HEK293 (cell line): ENCODE results near the gene NAALADL2.

ENCODE experiments used
- CTCF ChIA-PET: fragments of 350-600 bp; formaldehyde crosslinking; extraction: SDS; loops from one replicate; lab custom pipeline; 2021; ENCODE audit warnings: antibody characterized with exemption; lab: Yijun Ruan, JAX
- POLR2A ChIA-PET: fragments of 300-600 bp; formaldehyde crosslinking; extraction: SDS; loops from one replicate; lab custom pipeline; 2020; ENCODE audit warnings: antibody characterized with exemption, inconsistent platforms; lab: Yijun Ruan, JAX
- H3K27ac ChIP-seq: fragments of 200-500 bp; sonication (Bioruptor generic); 2 replicates; pipeline ENCODE4 v1.5.1; 2014; ENCODE audit warnings: low read depth, low read length, control low read depth, inconsistent platforms; ENCODE audit errors: extremely low read depth
- H3K36me3 ChIP-seq, 2 experiments: fragments of 200-500 bp in 1 of 2; sonication (Bioruptor generic) in 1 of 2; 1 replicate in 1 of 2; 2 replicates in 1 of 2; pipeline ENCODE4 v1.5.1; 2014 to 2017; ENCODE audit warnings: inconsistent platforms in 2 of 2, low read length in 2 of 2; ENCODE audit not compliant: control insufficient read depth in 2 of 2, insufficient read depth in 1 of 2
- H3K4me1 ChIP-seq: fragments of 200-500 bp; sonication (Bioruptor generic); 2 replicates; pipeline ENCODE4 v1.5.1; 2014; ENCODE audit warnings: mild to moderate bottlenecking, low read length, inconsistent platforms; ENCODE audit not compliant: control insufficient read depth, insufficient read depth
- H3K4me3 ChIP-seq: 2 replicates; pipeline ENCODE4 v1.5.1; 2011; ENCODE audit warnings: low read depth, mild to moderate bottlenecking, control low read depth, low read length, moderate library complexity
- H3K9me3 ChIP-seq: fragments of 200-500 bp; sonication (Bioruptor generic); 2 replicates; pipeline ENCODE4 v1.5.1; 2014; ENCODE audit warnings: low read depth, low read length, inconsistent platforms; ENCODE audit not compliant: control insufficient read depth, insufficient read depth
- BCL11B ChIP-seq: fragments of 450-650 bp; formaldehyde crosslinking; IDR thresholded peaks from 2 replicates; pipeline ENCODE4 v1.5.1; 2016; ENCODE audit warnings: low read depth, missing biosample characterization, missing genetic modification characterization
- GLIS1 ChIP-seq: fragments of 450-650 bp; formaldehyde crosslinking; IDR thresholded peaks from 2 replicates; pipeline ENCODE4 v1.5.1; 2016; ENCODE audit warnings: missing biosample characterization, missing genetic modification characterization
- KLF9 ChIP-seq: fragments of 450-650 bp; formaldehyde crosslinking; IDR thresholded peaks from 2 replicates; pipeline ENCODE4 v1.5.1; 2016; ENCODE audit warnings: missing biosample characterization, missing genetic modification characterization, low read depth
- MEIS1 ChIP-seq: sonication (generic); formaldehyde crosslinking; IDR thresholded peaks from 2 replicates; pipeline ENCODE4 v1.8.1; 2022; ENCODE audit warnings: missing genetic modification reagents, mild to moderate bottlenecking, borderline replicate concordance
- SCRT1 ChIP-seq: fragments of 450-650 bp; formaldehyde crosslinking; IDR thresholded peaks from 2 replicates; pipeline ENCODE4 v1.5.1; 2016; ENCODE audit warnings: missing biosample characterization, missing genetic modification characterization, borderline replicate concordance
- TCF7L2 ChIP-seq: IDR thresholded peaks from 2 replicates; pipeline ENCODE4 v1.6.1; 2011; ENCODE audit warnings: low read depth, mild to moderate bottlenecking, inconsistent platforms, low read length, moderate library complexity, borderline replicate concordance
- ZNF132 ChIP-seq: fragments of 450-650 bp; formaldehyde crosslinking; IDR thresholded peaks from 2 replicates; pipeline ENCODE4 v1.5.1; 2017; ENCODE audit warnings: missing biosample characterization, missing genetic modification characterization, borderline replicate concordance
- ZNF184 ChIP-seq: fragments of 450-650 bp; IDR thresholded peaks from 2 replicates; pipeline ENCODE4 v1.5.1; 2018; ENCODE audit warnings: missing biosample characterization, mild to moderate bottlenecking, missing genetic modification characterization
- ZNF19 ChIP-seq: fragments of 450-650 bp; formaldehyde crosslinking; IDR thresholded peaks from 2 replicates; pipeline ENCODE4; 2016; ENCODE audit warnings: missing biosample characterization, missing genetic modification characterization, low read depth
- ZNF324 ChIP-seq: fragments of 450-650 bp; formaldehyde crosslinking; IDR thresholded peaks from 2 replicates; pipeline ENCODE4 v1.5.1; 2016; ENCODE audit warnings: missing biosample characterization, missing genetic modification characterization
- ZNF76 ChIP-seq: fragments of 450-650 bp; formaldehyde crosslinking; IDR thresholded peaks from 2 replicates; pipeline ENCODE4; 2016; ENCODE audit warnings: low read depth, missing biosample characterization, missing genetic modification characterization, borderline replicate concordance
- ZNF792 ChIP-seq: fragments of 450-650 bp; formaldehyde crosslinking; IDR thresholded peaks from 2 replicates; pipeline ENCODE4 v1.5.1; 2016; ENCODE audit warnings: missing biosample characterization, missing genetic modification characterization
- TF ChIP-seq, protein P1 (sequence below): fragments of 450-650 bp; formaldehyde crosslinking; IDR thresholded peaks from 2 replicates; pipeline ENCODE4 v1.5.1; 2016; ENCODE audit warnings: missing biosample characterization, missing genetic modification characterization
- TF ChIP-seq, protein P2 (sequence below): fragments of 450-650 bp; formaldehyde crosslinking; IDR thresholded peaks from 2 replicates; pipeline ENCODE4 v1.5.1; 2016; ENCODE audit warnings: missing biosample characterization, missing genetic modification characterization, low read depth
- TF ChIP-seq, protein P3 (sequence below): fragments of 450-650 bp; formaldehyde crosslinking; IDR thresholded peaks from 2 replicates; pipeline ENCODE4 v1.5.1; 2016; ENCODE audit warnings: missing biosample characterization, missing genetic modification characterization
- TF ChIP-seq, protein P4 (sequence below): fragments of 450-650 bp; formaldehyde crosslinking; IDR thresholded peaks from 2 replicates; pipeline ENCODE4 v1.5.1; 2017; ENCODE audit warnings: missing biosample characterization, missing genetic modification characterization
- TF ChIP-seq, protein P5 (sequence below): fragments of 450-650 bp; formaldehyde crosslinking; IDR thresholded peaks from 2 replicates; pipeline ENCODE4 v1.5.1; 2016; ENCODE audit warnings: missing biosample characterization, missing genetic modification characterization

The NAALADL2 gene

DNA sequence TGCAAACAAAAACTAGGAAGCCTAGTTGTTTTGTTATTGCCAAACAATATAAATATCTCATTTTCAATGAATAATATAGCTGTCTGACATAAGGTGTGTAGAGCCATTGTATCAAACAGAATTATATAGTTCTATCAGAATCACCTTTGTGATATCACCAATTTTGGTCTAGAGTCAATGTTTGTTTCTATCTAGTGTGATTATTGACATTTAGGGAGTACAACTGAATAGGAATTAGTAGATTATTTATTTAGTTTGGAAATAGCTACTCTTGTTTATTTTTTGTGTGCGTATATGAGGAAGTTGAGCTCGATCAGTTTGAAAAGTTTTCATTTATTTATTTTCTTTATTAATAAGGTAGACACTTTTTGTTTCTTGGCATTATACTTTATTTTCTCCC is 389.7 kb downstream of the NAALADL2 start (continued):
- TF ChIP-seq, protein P1, sequence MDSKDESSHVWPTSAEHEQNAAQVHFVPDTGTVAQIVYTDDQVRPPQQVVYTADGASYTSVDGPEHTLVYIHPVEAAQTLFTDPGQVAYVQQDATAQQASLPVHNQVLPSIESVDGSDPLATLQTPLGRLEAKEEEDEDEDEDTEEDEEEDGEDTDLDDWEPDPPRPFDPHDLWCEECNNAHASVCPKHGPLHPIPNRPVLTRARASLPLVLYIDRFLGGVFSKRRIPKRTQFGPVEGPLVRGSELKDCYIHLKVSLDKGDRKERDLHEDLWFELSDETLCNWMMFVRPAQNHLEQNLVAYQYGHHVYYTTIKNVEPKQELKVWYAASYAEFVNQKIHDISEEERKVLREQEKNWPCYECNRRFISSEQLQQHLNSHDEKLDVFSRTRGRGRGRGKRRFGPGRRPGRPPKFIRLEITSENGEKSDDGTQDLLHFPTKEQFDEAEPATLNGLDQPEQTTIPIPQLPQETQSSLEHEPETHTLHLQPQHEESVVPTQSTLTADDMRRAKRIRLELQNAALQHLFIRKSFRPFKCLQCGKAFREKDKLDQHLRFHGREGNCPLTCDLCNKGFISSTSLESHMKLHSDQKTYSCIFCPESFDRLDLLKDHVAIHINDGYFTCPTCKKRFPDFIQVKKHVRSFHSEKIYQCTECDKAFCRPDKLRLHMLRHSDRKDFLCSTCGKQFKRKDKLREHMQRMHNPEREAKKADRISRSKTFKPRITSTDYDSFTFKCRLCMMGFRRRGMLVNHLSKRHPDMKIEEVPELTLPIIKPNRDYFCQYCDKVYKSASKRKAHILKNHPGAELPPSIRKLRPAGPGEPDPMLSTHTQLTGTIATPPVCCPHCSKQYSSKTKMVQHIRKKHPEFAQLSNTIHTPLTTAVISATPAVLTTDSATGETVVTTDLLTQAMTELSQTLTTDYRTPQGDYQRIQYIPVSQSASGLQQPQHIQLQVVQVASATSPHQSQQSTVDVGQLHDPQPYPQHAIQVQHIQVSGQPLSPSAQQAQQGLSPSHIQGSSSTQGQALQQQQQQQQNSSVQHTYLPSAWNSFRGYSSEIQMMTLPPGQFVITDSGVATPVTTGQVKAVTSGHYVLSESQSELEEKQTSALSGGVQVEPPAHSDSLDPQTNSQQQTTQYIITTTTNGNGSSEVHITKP (tag by site-specific recombination): no peak
- TF ChIP-seq, protein P2, sequence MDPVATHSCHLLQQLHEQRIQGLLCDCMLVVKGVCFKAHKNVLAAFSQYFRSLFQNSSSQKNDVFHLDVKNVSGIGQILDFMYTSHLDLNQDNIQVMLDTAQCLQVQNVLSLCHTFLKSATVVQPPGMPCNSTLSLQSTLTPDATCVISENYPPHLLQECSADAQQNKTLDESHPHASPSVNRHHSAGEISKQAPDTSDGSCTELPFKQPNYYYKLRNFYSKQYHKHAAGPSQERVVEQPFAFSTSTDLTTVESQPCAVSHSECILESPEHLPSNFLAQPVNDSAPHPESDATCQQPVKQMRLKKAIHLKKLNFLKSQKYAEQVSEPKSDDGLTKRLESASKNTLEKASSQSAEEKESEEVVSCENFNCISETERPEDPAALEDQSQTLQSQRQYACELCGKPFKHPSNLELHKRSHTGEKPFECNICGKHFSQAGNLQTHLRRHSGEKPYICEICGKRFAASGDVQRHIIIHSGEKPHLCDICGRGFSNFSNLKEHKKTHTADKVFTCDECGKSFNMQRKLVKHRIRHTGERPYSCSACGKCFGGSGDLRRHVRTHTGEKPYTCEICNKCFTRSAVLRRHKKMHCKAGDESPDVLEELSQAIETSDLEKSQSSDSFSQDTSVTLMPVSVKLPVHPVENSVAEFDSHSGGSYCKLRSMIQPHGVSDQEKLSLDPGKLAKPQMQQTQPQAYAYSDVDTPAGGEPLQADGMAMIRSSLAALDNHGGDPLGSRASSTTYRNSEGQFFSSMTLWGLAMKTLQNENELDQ (tag by site-specific recombination): no peak
- TF ChIP-seq KLF9 (tag by site-specific recombination): no peak
- no peak for TF ChIP-seq ZNF184
- TF ChIP-seq, protein P3, sequence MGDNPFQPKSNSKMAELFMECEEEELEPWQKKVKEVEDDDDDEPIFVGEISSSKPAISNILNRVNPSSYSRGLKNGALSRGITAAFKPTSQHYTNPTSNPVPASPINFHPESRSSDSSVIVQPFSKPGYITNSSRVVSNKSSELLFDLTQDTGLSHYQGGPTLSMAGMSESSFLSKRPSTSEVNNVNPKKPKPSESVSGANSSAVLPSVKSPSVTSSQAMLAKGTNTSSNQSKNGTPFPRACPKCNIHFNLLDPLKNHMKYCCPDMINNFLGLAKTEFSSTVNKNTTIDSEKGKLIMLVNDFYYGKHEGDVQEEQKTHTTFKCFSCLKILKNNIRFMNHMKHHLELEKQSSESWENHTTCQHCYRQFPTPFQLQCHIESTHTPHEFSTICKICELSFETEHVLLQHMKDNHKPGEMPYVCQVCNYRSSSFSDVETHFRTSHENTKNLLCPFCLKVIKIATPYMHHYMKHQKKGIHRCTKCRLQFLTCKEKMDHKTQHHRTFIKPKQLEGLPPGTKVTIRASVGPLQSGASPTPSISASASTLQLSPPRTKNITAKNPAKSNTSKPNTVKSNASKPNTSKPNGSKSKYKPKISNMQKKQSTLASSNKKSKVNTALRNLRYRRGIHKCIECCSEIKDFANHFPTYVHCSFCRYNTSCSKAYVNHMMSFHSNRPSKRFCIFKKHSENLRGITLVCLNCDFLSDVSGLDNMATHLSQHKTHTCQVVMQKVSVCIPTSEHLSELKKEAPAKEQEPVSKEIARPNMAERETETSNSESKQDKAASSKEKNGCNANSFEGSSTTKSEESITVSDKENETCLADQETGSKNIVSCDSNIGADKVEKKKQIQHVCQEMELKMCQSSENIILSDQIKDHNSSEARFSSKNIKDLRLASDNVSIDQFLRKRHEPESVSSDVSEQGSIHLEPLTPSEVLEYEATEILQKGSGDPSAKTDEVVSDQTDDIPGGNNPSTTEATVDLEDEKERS (tag by site-specific recombination): no peak
- no peak for TF ChIP-seq MEIS1 (CRISPR knock-in tag)
- no peak for TF ChIP-seq ZNF792 (tag by site-specific recombination)
- TF ChIP-seq ZNF324: no peak
- TF ChIP-seq ZNF19 (tag by site-specific recombination): no peak

DNA sequence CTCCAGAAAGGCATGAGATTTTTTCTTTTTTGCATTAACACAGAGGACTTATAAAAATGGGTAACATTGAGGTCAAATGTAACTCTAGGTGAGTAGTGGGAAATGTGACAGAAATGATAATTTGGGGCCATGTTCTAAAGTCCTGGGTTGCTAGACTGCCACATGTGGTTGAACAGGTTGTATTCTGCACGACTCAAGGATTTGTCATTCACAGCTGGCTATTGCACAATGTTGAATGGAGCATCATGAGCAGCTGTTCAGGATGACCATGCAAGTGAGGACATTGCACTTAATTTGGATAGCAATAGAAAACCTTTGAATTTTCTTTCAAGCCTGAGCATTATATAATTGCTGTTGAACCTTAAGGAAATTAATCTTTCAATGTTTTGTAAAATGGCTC is 396.6 kb downstream of the NAALADL2 start:
- Histone ChIP-seq H3K36me3 (no peaks in the 10 kb centered on the region), H3K4me1 (no peaks in the 10 kb centered on the region), H3K4me3 (no peak overlapping the region), H3K9me3 (no peaks in the 10 kb centered on the region), H3K27ac (no peak overlapping the region)
- no peak for TF ChIP-seq ZNF76 (tag by site-specific recombination)
- no peak for TF ChIP-seq TCF7L2
- TF ChIP-seq KLF9 (tag by site-specific recombination): no peak
- TF ChIP-seq ZNF132 (tag by site-specific recombination): no peak
- TF ChIP-seq SCRT1 (tag by site-specific recombination): no peak
- TF ChIP-seq BCL11B (tag by site-specific recombination): no peak
- TF ChIP-seq, protein P4, sequence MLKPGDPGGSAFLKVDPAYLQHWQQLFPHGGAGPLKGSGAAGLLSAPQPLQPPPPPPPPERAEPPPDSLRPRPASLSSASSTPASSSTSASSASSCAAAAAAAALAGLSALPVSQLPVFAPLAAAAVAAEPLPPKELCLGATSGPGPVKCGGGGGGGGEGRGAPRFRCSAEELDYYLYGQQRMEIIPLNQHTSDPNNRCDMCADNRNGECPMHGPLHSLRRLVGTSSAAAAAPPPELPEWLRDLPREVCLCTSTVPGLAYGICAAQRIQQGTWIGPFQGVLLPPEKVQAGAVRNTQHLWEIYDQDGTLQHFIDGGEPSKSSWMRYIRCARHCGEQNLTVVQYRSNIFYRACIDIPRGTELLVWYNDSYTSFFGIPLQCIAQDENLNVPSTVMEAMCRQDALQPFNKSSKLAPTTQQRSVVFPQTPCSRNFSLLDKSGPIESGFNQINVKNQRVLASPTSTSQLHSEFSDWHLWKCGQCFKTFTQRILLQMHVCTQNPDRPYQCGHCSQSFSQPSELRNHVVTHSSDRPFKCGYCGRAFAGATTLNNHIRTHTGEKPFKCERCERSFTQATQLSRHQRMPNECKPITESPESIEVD: no peak
- TF ChIP-seq, protein P5, sequence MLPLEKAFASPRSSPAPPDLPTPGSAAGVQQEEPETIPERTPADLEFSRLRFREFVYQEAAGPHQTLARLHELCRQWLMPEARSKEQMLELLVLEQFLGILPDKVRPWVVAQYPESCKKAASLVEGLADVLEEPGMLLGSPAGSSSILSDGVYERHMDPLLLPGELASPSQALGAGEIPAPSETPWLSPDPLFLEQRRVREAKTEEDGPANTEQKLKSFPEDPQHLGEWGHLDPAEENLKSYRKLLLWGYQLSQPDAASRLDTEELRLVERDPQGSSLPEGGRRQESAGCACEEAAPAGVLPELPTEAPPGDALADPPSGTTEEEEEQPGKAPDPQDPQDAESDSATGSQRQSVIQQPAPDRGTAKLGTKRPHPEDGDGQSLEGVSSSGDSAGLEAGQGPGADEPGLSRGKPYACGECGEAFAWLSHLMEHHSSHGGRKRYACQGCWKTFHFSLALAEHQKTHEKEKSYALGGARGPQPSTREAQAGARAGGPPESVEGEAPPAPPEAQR (tag by site-specific recombination): no peak
- no peak for TF ChIP-seq GLIS1 (tag by site-specific recombination)
- ChIA-PET CTCF (no interaction called here), POLR2A (no interaction called here)
